ENCODE data around the gene SLC25A14.

SLC25A14 gene

GRCh38 chrX:130385520-130385919 lies 45.8 kb downstream of the SLC25A14 start, which contains the start of gene GPR119:
Gene GPR119 (minus strand): TSS chrX:130385674. CDS start chrX:130385447, 227 bp downstream.
- no peak for DNase-seq

GRCh38 chrX:130386408-130386808 lies 46.7 kb downstream of the SLC25A14 start:
- no peak for DNase-seq

GRCh38 chrX:130393451-130394074 lies 53.8 kb downstream of the SLC25A14 start:
- no peak for DNase-seq

- no peak for DNase-seq
These were observed 55.6 kb downstream of the SLC25A14 start for GRCh38 chrX:130395341-130395740.

GRCh38 chrX:130401415-130402207 lies 61.9 kb downstream of the SLC25A14 start, which contains the start of gene RBMX2:
Gene RBMX2 (plus strand): TSS chrX:130401987. CDS start chrX:130402033, 46 bp downstream.
- peak; percentile 61 for DNase-seq

- DNase-seq: no peak
These were observed 62.5 kb downstream of the SLC25A14 start for GRCh38 chrX:130402208-130402684.

GRCh38 chrX:130413415-130413814 lies 73.7 kb downstream of the SLC25A14 start:
- DNase-seq: no peak

GRCh38 chrX:130414800-130415199 lies 75.1 kb downstream of the SLC25A14 start:
- DNase-seq: no peak

GRCh38 chrX:130415201-130415600 lies 75.5 kb downstream of the SLC25A14 start:
- no peak for DNase-seq

- DNase-seq: no peak
These were observed 77.1 kb downstream of the SLC25A14 start for GRCh38 chrX:130416785-130417184.

GRCh38 chrX:130418066-130418465 lies 78.3 kb downstream of the SLC25A14 start:
- no peak for DNase-seq

GRCh38 chrX:130418740-130419139 lies 79.0 kb downstream of the SLC25A14 start:
- DNase-seq: no peak

GRCh38 chrX:130419263-130419662 lies 79.5 kb downstream of the SLC25A14 start:
- DNase-seq: no peak

Data from stimulated activated CD4-positive, alpha-beta T cell treated with anti-CD3 and anti-CD28 coated beads, Interleukin-1b, Interleukin-23, amount 100 ng/mL, for 48 hours (primary cell).